ENCODE measurements around the gene RARRES2.

RARRES2 gene

DNA sequence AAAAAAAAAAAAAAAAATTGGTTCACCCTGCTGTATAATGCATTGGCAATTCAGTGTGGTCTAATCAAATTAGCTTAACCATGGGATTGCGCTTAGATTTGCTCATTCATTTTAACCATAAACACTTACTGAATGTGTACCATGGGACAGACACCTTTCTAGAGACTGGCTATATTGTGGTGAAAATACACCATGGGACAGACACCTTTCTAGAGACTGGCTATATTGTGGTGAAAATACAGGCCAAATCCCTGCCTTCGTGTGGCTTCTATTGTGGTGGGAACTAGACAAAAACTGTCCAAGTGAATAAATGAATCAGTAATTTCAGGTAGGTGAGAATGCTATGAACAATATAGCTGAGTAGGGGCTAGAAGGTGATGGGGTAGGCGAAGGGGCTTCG is 17.0 kb upstream of the RARRES2 start:
- TF ChIP-seq CEBPB (IDR thresholded peaks at IDR 0.05) (no peak), FOXM1 (IDR thresholded peaks at IDR 0.05; ENCODE audit: borderline replicate concordance, low read depth) (no peak), TAF1 (IDR thresholded peaks at IDR 0.05; ENCODE audit: low read depth) (no peak), CREB1 (IDR thresholded peaks at IDR 0.05; ENCODE audit: low read depth) (no peak), RAD21 (IDR thresholded peaks at IDR 0.05; ENCODE audit: low read depth) (no peak), TEAD4 (IDR thresholded peaks at IDR 0.05) (no peak), REST (IDR thresholded peaks at IDR 0.05; ENCODE audit: low read depth) (no peak), NFIC (IDR thresholded peaks at IDR 0.05) (no peak)
- TF ChIP-seq, protein P1, sequence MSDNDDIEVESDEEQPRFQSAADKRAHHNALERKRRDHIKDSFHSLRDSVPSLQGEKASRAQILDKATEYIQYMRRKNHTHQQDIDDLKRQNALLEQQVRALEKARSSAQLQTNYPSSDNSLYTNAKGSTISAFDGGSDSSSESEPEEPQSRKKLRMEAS (IDR thresholded peaks at IDR 0.05), result no peak
- TF ChIP-seq, protein P2, sequence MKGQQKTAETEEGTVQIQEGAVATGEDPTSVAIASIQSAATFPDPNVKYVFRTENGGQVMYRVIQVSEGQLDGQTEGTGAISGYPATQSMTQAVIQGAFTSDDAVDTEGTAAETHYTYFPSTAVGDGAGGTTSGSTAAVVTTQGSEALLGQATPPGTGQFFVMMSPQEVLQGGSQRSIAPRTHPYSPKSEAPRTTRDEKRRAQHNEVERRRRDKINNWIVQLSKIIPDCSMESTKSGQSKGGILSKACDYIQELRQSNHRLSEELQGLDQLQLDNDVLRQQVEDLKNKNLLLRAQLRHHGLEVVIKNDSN (IDR thresholded peaks at IDR 0.05), result no peak

GRCh38 chr7:150357771-150358427 is 16.5 kb upstream of the RARRES2 start:
- TF ChIP-seq TCF12 (IDR thresholded peaks at IDR 0.05; ENCODE audit: low read depth) (no peak), CREB1 (IDR thresholded peaks at IDR 0.05; ENCODE audit: low read depth) (no peak), YY1 (IDR thresholded peaks at IDR 0.05; ENCODE audit: low read depth) (no peak), TEAD4 (IDR thresholded peaks at IDR 0.05) (no peak), EP300 (IDR thresholded peaks at IDR 0.05; ENCODE audit: borderline replicate concordance) (no peak), CEBPB (IDR thresholded peaks at IDR 0.05) (no peak), RAD21 (IDR thresholded peaks at IDR 0.05; ENCODE audit: low read depth) (no peak), EGR1 (IDR thresholded peaks at IDR 0.05) (no peak), NFIC (IDR thresholded peaks at IDR 0.05) (no peak), REST (IDR thresholded peaks at IDR 0.05; ENCODE audit: low read depth) (no peak), FOXM1 (IDR thresholded peaks at IDR 0.05; ENCODE audit: borderline replicate concordance, low read depth) (no peak), TAF1 (IDR thresholded peaks at IDR 0.05; ENCODE audit: low read depth) (no peak), ZBTB7A (IDR thresholded peaks at IDR 0.05; ENCODE audit: low read depth) (no peak)
- TF ChIP-seq, protein P1 (IDR thresholded peaks at IDR 0.05), result no peak
- TF ChIP-seq, protein P2 (IDR thresholded peaks at IDR 0.05), result no peak

GRCh38 chr7:150357270-150357669 is 15.8 kb upstream of the RARRES2 start:
- TF ChIP-seq TCF12 (IDR thresholded peaks at IDR 0.05; ENCODE audit: low read depth) (no peak), CREB1 (IDR thresholded peaks at IDR 0.05; ENCODE audit: low read depth) (no peak), REST (IDR thresholded peaks at IDR 0.05; ENCODE audit: low read depth) (no peak), ZBTB7A (IDR thresholded peaks at IDR 0.05; ENCODE audit: low read depth) (no peak), TAF1 (IDR thresholded peaks at IDR 0.05; ENCODE audit: low read depth) (no peak), NFIC (IDR thresholded peaks at IDR 0.05) (no peak), YY1 (IDR thresholded peaks at IDR 0.05; ENCODE audit: low read depth) (no peak), TEAD4 (IDR thresholded peaks at IDR 0.05) (no peak), EGR1 (IDR thresholded peaks at IDR 0.05) (no peak), EP300 (IDR thresholded peaks at IDR 0.05; ENCODE audit: borderline replicate concordance) (no peak), FOXM1 (IDR thresholded peaks at IDR 0.05; ENCODE audit: borderline replicate concordance, low read depth) (no peak), CEBPB (IDR thresholded peaks at IDR 0.05) (no peak), RAD21 (IDR thresholded peaks at IDR 0.05; ENCODE audit: low read depth) (no peak)
- TF ChIP-seq, protein P2 (IDR thresholded peaks at IDR 0.05), result no peak
- TF ChIP-seq, protein P1 (IDR thresholded peaks at IDR 0.05), result no peak

Data from Ishikawa (cell line).